Astrocyte of the spinal cord (primary cell): ENCODE measurements around the gene ABCC3.

Experiments used
- DNase-seq: peaks from one replicate; pipeline ENCODE4 v3.0.0; 2011; ENCODE audit warnings: low read depth, low spot score
- H3K4me3 ChIP-seq: 2 replicates; pipeline ENCODE4 v1.5.1; 2011; ENCODE audit warnings: low read depth, mild to moderate bottlenecking, low read length, moderate library complexity
- in situ Hi-C: cut with HindIII; loops from 2 replicates; pipeline ENCODE4 v1.10.0; 2017; ENCODE audit warnings: low sequenced_read_pairs
- TF ChIP-seq, protein P1 (sequence below): IDR thresholded peaks from 2 replicates; pipeline ENCODE4 v1.5.1; 2012; ENCODE audit warnings: low read depth, mild to moderate bottlenecking, low read length, inconsistent platforms

ABCC3 gene

DNA sequence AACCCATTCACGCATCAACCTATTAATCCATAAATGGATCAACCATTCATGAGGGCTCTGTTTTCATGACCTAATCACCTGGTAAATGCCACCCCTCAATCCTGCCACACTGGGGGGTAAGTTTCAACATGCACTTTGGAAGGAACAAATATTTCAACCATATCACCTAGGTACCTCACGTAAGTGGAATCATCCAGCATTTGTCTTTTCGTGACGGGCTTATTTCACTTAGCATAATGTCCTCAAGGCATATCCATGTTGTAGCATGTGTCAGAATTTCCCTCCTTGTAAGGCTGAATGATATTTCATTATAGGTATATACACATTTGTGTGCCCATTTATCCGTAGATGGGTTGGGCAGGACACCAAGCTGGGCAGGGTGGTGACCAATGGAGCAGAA is 37.4 kb downstream of the ABCC3 start:
- TF ChIP-seq, protein P1, sequence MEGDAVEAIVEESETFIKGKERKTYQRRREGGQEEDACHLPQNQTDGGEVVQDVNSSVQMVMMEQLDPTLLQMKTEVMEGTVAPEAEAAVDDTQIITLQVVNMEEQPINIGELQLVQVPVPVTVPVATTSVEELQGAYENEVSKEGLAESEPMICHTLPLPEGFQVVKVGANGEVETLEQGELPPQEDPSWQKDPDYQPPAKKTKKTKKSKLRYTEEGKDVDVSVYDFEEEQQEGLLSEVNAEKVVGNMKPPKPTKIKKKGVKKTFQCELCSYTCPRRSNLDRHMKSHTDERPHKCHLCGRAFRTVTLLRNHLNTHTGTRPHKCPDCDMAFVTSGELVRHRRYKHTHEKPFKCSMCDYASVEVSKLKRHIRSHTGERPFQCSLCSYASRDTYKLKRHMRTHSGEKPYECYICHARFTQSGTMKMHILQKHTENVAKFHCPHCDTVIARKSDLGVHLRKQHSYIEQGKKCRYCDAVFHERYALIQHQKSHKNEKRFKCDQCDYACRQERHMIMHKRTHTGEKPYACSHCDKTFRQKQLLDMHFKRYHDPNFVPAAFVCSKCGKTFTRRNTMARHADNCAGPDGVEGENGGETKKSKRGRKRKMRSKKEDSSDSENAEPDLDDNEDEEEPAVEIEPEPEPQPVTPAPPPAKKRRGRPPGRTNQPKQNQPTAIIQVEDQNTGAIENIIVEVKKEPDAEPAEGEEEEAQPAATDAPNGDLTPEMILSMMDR = no peak
- H3K4me3 ChIP-seq = no peak overlapping the region

DNA sequence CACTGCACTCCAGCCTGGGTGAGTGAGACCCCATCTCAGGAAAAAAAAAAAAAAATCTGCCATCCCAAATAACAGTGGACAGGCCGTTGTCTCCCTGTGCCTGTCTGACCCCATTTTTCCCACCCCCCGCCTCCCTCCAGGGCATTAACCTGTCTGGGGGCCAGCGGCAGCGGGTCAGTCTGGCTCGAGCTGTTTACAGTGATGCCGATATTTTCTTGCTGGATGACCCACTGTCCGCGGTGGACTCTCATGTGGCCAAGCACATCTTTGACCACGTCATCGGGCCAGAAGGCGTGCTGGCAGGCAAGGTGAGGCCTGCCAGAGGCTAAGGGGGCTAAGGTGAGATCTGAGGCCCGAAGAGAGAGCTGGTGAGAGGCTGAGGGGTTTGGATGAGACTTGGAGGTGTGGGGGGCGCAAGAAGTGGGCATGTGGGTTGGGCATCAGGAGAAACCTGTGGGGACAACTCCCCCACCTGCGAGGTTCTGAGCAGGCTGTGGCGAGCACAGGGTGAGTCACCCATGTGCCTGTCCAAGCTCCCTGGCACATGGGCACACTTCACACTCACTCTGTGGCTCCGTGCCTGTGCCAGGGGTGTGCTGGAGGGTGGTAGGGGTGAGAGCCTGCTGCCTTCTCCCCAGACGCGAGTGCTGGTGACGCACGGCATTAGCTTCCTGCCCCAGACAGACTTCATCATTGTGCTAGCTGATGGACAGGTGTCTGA is 38.3 kb downstream of the ABCC3 start:
- in situ Hi-C loops = no loop called here
- TF ChIP-seq, protein P1 = no peak
- no peak for DNase-seq
- H3K4me3 ChIP-seq = no peak overlapping the region

More for the DNA sequence above, 37.4 kb downstream of the ABCC3 start:
- in situ Hi-C loops = no loop called here
- DNase-seq = no peak

- TF ChIP-seq, protein P1 = no peak
- H3K4me3 ChIP-seq = no peak overlapping the region
- in situ Hi-C loops = no loop called here
- no peak for DNase-seq
Measured at GRCh38 chr17:50675190-50675589, 40.5 kb downstream of the ABCC3 start.

DNA sequence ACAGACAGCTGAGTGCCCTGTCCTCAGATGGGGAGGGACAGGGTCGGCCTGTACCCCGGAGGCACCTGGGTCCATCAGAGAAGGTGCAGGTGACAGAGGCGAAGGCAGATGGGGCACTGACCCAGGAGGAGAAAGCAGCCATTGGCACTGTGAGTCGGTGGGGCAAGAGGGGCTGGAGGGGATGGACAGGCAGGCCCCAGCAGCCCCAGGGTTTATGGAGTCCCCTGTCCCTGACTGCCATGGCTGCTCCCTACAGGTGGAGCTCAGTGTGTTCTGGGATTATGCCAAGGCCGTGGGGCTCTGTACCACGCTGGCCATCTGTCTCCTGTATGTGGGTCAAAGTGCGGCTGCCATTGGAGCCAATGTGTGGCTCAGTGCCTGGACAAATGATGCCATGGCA is 40.9 kb downstream of the ABCC3 start:
- TF ChIP-seq, protein P1 = no peak
- no peak overlapping the region for H3K4me3 ChIP-seq
- in situ Hi-C loops = no loop called here
- DNase-seq = no peak

GRCh38 chr17:50676065-50676975 is 41.6 kb downstream of the ABCC3 start:
- TF ChIP-seq, protein P1 = no peak
- DNase-seq = no peak
- in situ Hi-C loops = no loop called here
- no peak overlapping the region for H3K4me3 ChIP-seq

DNA sequence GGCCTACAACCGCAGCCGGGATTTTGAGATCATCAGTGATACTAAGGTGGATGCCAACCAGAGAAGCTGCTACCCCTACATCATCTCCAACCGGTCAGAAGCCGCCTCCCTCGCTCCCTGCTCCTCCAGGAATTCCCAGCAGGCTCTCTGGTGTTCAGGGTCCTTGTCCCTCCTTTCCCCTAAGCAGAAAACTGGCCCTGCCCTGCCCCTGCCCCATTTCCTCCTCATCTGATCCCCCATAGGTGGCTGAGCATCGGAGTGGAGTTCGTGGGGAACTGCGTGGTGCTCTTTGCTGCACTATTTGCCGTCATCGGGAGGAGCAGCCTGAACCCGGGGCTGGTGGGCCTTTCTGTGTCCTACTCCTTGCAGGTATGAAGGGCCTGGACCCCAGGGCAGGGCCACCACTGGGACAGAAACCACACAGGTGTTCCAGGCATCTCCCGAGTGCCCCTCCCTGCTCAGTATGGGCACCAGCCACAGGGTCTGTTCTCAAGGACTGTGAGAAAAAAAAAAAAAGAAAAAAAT is 43.2 kb downstream of the ABCC3 start:
- DNase-seq = no peak
- H3K4me3 ChIP-seq = no peak overlapping the region
- TF ChIP-seq, protein P1 = no peak
- in situ Hi-C loops = no loop called here
